ENCODE measurements around the gene OR2W1. TPM values are rescaled to one million over a fixed set of nuclear protein-coding genes. Genes with fewer than 3 reads are reported as not detected.

Gene OR2W1
- total and polyA plus RNA-seq, 7 donors: not detected

GRCh38 chr6:29017428-29017802, 27.6 kb downstream of the OR2W1 start:
- WGBS, 2 donors: 34 to 42% methylated on average over 3 of the region's 3 CpGs
- peak overlapping the region in 1 of 4 donors; percentile 62 for H3K4me3 ChIP-seq

DNA sequence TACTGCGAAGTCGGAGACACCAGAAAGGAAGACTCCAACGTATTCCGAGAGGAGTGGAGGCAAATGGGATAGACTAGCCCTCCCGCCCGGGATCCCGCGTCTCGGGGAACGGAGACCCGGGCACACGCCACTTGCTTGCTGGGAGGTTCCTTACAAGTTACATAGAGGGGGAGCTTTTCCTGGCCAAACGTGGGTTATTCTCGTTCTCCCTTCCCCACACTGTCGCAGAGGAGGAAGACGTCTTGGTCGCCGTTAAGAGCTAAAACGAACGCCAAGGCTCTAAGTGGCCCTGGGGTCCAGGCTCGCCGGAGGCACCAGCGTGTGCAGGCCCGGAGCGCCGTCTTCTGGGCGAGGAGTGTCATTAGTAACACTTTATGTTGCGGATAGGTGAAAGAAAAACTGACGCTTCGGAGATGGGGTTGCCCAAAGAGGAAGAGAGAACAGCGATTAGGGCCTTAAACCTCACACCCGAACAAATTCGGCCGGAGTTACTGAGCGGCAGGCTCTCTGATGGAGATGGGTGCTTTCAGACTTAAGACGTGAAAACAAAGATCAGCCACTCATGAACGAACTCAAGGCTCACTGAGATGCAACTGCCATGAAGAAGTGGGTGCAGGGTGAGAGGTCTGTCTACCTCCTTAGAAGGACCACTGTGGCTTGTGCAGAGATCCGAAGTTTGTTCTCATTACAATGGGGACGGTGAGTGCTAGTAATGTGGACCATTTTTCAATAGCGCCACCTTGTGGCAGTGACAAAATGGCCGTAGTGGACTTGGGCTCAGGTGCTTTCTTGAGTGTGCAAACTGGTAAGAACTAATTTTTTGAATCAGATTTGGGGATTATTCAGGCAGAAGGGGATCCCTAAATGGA, 28.2 kb downstream of the OR2W1 start:
- WGBS, 2 donors: 0 to 1% methylated on average over 41 of the region's 41 CpGs
- intact Hi-C loops (cut with DNase I): loop anchor here (1.0 to 10.0 kb wide), 5 partner anchors 36 to 330 kb away; partner anchors contain the start of gene TRIM27

More at GRCh38 chr6:29017428-29017802, 27.6 kb downstream of the OR2W1 start:
- TF ChIP-seq EP300 (IDR thresholded peaks at IDR 0.05): no peak
- TF ChIP-seq POLR2A (IDR thresholded peaks at IDR 0.05): no peak
- TF ChIP-seq POLR2AphosphoS5 (IDR thresholded peaks at IDR 0.05): no peak
- TF ChIP-seq, protein P1, sequence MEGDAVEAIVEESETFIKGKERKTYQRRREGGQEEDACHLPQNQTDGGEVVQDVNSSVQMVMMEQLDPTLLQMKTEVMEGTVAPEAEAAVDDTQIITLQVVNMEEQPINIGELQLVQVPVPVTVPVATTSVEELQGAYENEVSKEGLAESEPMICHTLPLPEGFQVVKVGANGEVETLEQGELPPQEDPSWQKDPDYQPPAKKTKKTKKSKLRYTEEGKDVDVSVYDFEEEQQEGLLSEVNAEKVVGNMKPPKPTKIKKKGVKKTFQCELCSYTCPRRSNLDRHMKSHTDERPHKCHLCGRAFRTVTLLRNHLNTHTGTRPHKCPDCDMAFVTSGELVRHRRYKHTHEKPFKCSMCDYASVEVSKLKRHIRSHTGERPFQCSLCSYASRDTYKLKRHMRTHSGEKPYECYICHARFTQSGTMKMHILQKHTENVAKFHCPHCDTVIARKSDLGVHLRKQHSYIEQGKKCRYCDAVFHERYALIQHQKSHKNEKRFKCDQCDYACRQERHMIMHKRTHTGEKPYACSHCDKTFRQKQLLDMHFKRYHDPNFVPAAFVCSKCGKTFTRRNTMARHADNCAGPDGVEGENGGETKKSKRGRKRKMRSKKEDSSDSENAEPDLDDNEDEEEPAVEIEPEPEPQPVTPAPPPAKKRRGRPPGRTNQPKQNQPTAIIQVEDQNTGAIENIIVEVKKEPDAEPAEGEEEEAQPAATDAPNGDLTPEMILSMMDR (IDR thresholded peaks at IDR 0.05): no peak
- H3K4me1 ChIP-seq: peaks cover 0 to 23% (median 10%) of the 10 kb centered on the region in 4 donors
- H3K27ac ChIP-seq: no peak overlapping the region
- peaks cover 9 to 22% (median 17%) of the 10 kb centered on the region in 3 donors for H3K27me3 ChIP-seq
- intact Hi-C loops (cut with DNase I): loop anchor here (1.0 to 10.0 kb wide), 4 partner anchors 37 to 331 kb away; partner anchors contain the start of gene TRIM27
- no peaks in the 10 kb centered on the region for H3K9me3 ChIP-seq
- H3K36me3 ChIP-seq: no peaks in the 10 kb centered on the region
- DNase-seq: no peak

DNA sequence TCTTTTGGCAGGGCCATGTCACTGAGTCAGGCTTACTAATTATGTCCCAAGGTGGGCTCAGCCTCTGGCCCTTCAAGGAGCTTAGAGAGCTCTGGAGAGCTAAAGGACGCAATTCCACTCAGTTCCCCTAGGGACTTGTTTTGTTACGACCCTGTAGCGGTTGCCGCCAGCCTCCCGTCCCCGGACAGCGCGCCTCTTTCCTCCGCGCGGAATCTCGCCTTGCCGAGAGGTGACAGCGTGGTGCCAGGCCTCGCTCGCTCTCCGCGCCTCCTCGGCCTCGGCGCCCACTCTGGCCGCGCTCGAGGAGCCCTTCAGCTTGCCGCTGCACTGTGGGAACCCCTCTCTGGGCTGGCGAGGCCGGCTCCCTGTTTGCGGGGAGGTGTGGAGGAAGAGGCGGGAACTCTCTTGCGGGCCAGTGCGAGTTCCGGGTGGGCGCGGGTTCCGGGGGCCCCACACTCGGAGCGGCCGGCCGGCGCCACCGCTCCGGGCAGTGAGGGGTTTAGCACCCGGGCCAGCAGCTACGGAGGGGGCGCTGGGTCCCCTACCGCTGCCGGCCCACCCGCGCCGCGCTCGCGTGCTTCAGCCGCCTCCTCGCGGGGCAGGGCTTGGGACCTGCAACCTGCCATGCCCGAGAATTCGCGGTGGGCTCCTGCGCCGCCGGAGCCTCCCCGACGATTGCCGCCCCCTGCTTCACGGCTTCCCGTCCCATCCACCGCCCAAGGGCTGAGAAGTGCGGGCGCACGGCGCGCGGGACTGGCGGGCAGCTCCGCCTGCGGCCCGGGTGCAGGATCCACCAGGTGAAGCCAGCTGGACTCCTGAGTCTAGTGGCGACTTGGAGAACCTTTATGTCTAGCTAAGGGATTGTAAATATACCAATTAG, 30.0 kb downstream of the OR2W1 start:
- peak overlapping the region in 2 of 4 donors; percentile 15 to 44 for H3K4me3 ChIP-seq
- intact Hi-C loops (cut with DNase I): loop anchor here (5.0 to 10.0 kb wide), 2 partner anchors 93 to 150 kb away; partner anchors contain the start of gene TRIM27
- H3K9me3 ChIP-seq: no peaks in the 10 kb centered on the region
- H3K36me3 ChIP-seq: no peaks in the 10 kb centered on the region
- peaks cover 0 to 31% (median 19%) of the 10 kb centered on the region in 4 donors for H3K4me1 ChIP-seq
- WGBS, 2 donors: 63 to 87% methylated on average over 79 of the region's 79 CpGs
- TF ChIP-seq EP300 (IDR thresholded peaks at IDR 0.05) (no peak), POLR2A (IDR thresholded peaks at IDR 0.05) (no peak), POLR2AphosphoS5 (IDR thresholded peaks at IDR 0.05) (no peak)
- TF ChIP-seq, protein P1 (IDR thresholded peaks at IDR 0.05): no peak
- H3K27me3 ChIP-seq: peaks cover 9 to 22% (median 17%) of the 10 kb centered on the region in 3 donors
- DNase-seq: no peak
- H3K27ac ChIP-seq: no peak overlapping the region

More for the DNA sequence above, 28.2 kb downstream of the OR2W1 start:
- peak overlapping the region; percentile 19 to 61 (median 44) for H3K27ac ChIP-seq
- peaks cover 0 to 24% (median 11%) of the 10 kb centered on the region in 4 donors for H3K4me1 ChIP-seq
- no peaks in the 10 kb centered on the region for H3K9me3 ChIP-seq
- peak overlapping the region; percentile 41 to 62 (median 50) for H3K4me3 ChIP-seq
- H3K27me3 ChIP-seq: peaks cover 9 to 22% (median 17%) of the 10 kb centered on the region in 3 donors
- TF ChIP-seq POLR2A (IDR thresholded peaks at IDR 0.05): no peak
- TF ChIP-seq, protein P1 (IDR thresholded peaks at IDR 0.05): peak; percentile 70 to 80 (median 74)
- peak; percentile 86 for DNase-seq
- H3K36me3 ChIP-seq: no peaks in the 10 kb centered on the region

DNA sequence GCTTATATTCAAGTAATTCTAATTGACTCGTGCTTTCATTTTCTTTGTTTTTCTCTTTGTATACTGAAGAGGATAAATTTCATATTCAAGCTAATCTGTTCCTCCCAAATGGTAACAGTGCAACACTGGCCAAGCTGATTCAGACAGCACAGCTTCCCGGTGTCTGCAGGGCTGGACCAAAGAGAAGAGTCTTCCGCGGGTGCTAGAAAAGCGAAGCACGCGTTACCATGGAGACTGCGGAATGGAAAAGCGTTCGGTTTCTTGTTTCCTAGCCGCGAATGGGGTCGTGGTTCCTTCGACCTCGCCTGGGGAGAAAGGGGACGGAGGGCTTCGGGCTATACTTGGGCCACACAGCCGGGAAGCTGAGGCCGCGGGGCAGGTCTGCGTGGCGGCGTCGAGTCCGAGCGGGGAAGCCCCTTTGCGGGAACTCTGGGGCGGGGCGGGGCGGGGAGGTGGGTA, 33.7 kb downstream of the OR2W1 start:
- H3K4me1 ChIP-seq: peaks cover 0 to 24% (median 16%) of the 10 kb centered on the region in 4 donors

More for the DNA sequence above, 33.7 kb downstream of the OR2W1 start:
- no peak for TF ChIP-seq POLR2AphosphoS5 (IDR thresholded peaks at IDR 0.05)
- no peak for TF ChIP-seq EP300 (IDR thresholded peaks at IDR 0.05)
- TF ChIP-seq, protein P1 (IDR thresholded peaks at IDR 0.05): no peak
- no peak for TF ChIP-seq POLR2A (IDR thresholded peaks at IDR 0.05)
- H3K36me3 ChIP-seq: no peaks in the 10 kb centered on the region
- H3K27me3 ChIP-seq: peaks cover 9 to 22% (median 17%) of the 10 kb centered on the region in 3 donors
- no peaks in the 10 kb centered on the region for H3K9me3 ChIP-seq
- peak; percentile 76 for DNase-seq
- peak overlapping the region in 1 of 4 donors; percentile 6 for H3K27ac ChIP-seq
- intact Hi-C loops (cut with DNase I): loop anchor here (2.0 to 10.0 kb wide), 2 partner anchors 71 to 147 kb away; no protein-coding TSS in a partner anchor
- peak overlapping the region; percentile 25 to 53 (median 45) for H3K4me3 ChIP-seq
- WGBS, 2 donors: 1 to 2% methylated on average over 30 of the region's 30 CpGs

Data from sigmoid colon (tissue), 7 donors.